Measurements from ENCODE around the gene FOXF1. TPM values are rescaled to one million over a fixed set of nuclear protein-coding genes. Genes with fewer than 3 reads are reported as not detected.
A peak's percentile ranks its signal among the peaks of the same experiment; 100 is the strongest.

Gene FOXF1
- total RNA-seq, 1 experiment from 2014 or later, result not detected

GRCh38 chr16:86509759-86510464, 415 bp upstream of the FOXF1 start:
- CTCF ChIA-PET, result interaction anchor here (0.6 to 1.8 kb wide), 4 partner anchors 18 to 257 kb away, joined by 3 to 9 read pairs (median 4); no protein-coding TSS in a partner anchor
- POLR2A ChIA-PET, result no interaction called here
- Mint-ChIP-seq H3K9me3 (no peaks in the 10 kb centered on the region), H3K4me1 (peaks cover 50% of the 10 kb centered on the region), H3K36me3 (peaks cover 4% of the 10 kb centered on the region), H3K4me3 (peak overlapping the region; percentile 66), H3K27ac (no peak overlapping the region), H3K27me3 (ENCODE audit: low read depth) (peaks cover 96% of the 10 kb centered on the region)
- TF ChIP-seq, protein P1, sequence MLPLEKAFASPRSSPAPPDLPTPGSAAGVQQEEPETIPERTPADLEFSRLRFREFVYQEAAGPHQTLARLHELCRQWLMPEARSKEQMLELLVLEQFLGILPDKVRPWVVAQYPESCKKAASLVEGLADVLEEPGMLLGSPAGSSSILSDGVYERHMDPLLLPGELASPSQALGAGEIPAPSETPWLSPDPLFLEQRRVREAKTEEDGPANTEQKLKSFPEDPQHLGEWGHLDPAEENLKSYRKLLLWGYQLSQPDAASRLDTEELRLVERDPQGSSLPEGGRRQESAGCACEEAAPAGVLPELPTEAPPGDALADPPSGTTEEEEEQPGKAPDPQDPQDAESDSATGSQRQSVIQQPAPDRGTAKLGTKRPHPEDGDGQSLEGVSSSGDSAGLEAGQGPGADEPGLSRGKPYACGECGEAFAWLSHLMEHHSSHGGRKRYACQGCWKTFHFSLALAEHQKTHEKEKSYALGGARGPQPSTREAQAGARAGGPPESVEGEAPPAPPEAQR (CRISPR knock-in tag; IDR thresholded peaks at IDR 0.05), result no peak
- TF ChIP-seq MYBL2 (CRISPR knock-in tag; IDR thresholded peaks at IDR 0.05) (no peak), ZNF232 (CRISPR knock-in tag; IDR thresholded peaks at IDR 0.05) (no peak), ESRRA (CRISPR knock-in tag; IDR thresholded peaks at IDR 0.05; ENCODE audit: borderline replicate concordance) (no peak), NFYB (CRISPR knock-in tag; conservative IDR thresholded peaks at IDR 0.05; ENCODE audit: low read depth) (no peak), MAX (CRISPR knock-in tag; IDR thresholded peaks at IDR 0.05) (no peak), ATF1 (CRISPR knock-in tag; IDR thresholded peaks at IDR 0.05) (no peak), ZNF671 (CRISPR knock-in tag; IDR thresholded peaks at IDR 0.05) (no peak), NR3C1 (CRISPR knock-in tag; conservative IDR thresholded peaks at IDR 0.05; ENCODE audit: low read depth) (no peak), ELF4 (CRISPR knock-in tag; IDR thresholded peaks at IDR 0.05; ENCODE audit: low read depth) (no peak)
- TF ChIP-seq, protein P2, sequence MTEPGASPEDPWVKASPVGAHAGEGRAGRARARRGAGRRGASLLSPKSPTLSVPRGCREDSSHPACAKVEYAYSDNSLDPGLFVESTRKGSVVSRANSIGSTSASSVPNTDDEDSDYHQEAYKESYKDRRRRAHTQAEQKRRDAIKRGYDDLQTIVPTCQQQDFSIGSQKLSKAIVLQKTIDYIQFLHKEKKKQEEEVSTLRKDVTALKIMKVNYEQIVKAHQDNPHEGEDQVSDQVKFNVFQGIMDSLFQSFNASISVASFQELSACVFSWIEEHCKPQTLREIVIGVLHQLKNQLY (CRISPR knock-in tag; IDR thresholded peaks at IDR 0.05), result no peak
- TF ChIP-seq, protein P3, sequence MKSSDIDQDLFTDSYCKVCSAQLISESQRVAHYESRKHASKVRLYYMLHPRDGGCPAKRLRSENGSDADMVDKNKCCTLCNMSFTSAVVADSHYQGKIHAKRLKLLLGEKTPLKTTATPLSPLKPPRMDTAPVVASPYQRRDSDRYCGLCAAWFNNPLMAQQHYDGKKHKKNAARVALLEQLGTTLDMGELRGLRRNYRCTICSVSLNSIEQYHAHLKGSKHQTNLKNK (CRISPR knock-in tag; IDR thresholded peaks at IDR 0.05), result no peak
- ATAC-seq, result peak; percentile 10
- DNase-seq (ENCODE audit: low spot score), result peak; percentile 66

DNA sequence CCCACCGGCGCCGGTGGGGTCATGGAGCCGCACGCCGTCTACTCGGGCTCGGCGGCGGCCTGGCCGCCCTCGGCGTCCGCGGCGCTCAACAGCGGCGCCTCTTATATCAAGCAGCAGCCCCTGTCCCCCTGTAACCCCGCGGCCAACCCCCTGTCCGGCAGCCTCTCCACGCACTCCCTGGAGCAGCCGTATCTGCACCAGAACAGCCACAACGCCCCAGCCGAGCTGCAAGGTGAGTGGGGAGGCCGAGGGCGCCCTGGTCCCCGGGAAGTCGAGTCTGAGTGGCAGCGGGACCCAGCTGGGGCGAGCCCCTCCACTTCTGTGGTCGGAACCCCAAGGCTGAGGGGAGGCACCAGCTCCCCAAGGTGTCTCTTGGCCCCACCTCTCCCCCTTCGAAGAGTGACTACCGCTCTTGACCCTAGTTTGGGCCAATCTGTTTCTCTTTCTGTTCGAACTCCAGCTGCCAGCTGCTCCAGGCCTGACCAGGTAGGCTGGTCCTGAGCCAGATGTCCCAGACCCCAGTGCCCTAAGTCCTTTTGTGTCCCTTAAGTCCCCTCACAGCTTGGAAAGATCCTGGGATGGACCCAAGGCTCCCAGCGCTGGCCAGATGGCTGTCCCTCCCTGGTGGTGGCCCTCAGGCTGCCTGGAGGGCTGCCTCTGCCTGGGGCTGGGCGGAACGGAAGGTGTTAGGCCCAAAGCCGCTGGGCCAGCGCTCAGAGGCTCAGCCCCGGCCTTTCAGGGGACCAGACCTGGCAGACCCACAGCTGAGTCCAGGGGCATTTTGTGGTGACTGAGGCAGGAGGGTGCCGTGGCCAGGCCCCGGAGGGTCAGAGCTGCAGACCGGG, 1.2 kb downstream of the FOXF1 start:
- Mint-ChIP-seq H3K9me3 (no peaks in the 10 kb centered on the region), H3K4me1 (peaks cover 45% of the 10 kb centered on the region), H3K36me3 (peaks cover 6% of the 10 kb centered on the region), H3K27me3 (ENCODE audit: low read depth) (peaks cover 96% of the 10 kb centered on the region), H3K4me3 (peak overlapping the region; percentile 51), H3K27ac (no peak overlapping the region)
- DNase-seq (ENCODE audit: low spot score) (no peak), ATAC-seq (no peak)
- ChIA-PET POLR2A (interaction anchor here (1.0 kb wide), 1 partner anchor 11 kb away, joined by 3 read pairs; no protein-coding TSS in a partner anchor), CTCF (interaction anchor here (0.6 to 2.2 kb wide), 6 partner anchors 17 to 747 kb away, joined by 3 to 9 read pairs (median 4); no protein-coding TSS in a partner anchor)
- TF ChIP-seq FOXP1 (CRISPR knock-in tag; IDR thresholded peaks at IDR 0.05; ENCODE audit: borderline replicate concordance) (no peak), TP53 (CRISPR knock-in tag; IDR thresholded peaks at IDR 0.05) (no peak), MAX (CRISPR knock-in tag; IDR thresholded peaks at IDR 0.05) (no peak), RELA (CRISPR knock-in tag; IDR thresholded peaks at IDR 0.05; ENCODE audit: borderline replicate concordance) (no peak), ZBTB21 (CRISPR knock-in tag; IDR thresholded peaks at IDR 0.05; ENCODE audit: borderline replicate concordance) (no peak), USF1 (CRISPR knock-in tag; IDR thresholded peaks at IDR 0.05) (no peak)
- TF ChIP-seq, protein P4, sequence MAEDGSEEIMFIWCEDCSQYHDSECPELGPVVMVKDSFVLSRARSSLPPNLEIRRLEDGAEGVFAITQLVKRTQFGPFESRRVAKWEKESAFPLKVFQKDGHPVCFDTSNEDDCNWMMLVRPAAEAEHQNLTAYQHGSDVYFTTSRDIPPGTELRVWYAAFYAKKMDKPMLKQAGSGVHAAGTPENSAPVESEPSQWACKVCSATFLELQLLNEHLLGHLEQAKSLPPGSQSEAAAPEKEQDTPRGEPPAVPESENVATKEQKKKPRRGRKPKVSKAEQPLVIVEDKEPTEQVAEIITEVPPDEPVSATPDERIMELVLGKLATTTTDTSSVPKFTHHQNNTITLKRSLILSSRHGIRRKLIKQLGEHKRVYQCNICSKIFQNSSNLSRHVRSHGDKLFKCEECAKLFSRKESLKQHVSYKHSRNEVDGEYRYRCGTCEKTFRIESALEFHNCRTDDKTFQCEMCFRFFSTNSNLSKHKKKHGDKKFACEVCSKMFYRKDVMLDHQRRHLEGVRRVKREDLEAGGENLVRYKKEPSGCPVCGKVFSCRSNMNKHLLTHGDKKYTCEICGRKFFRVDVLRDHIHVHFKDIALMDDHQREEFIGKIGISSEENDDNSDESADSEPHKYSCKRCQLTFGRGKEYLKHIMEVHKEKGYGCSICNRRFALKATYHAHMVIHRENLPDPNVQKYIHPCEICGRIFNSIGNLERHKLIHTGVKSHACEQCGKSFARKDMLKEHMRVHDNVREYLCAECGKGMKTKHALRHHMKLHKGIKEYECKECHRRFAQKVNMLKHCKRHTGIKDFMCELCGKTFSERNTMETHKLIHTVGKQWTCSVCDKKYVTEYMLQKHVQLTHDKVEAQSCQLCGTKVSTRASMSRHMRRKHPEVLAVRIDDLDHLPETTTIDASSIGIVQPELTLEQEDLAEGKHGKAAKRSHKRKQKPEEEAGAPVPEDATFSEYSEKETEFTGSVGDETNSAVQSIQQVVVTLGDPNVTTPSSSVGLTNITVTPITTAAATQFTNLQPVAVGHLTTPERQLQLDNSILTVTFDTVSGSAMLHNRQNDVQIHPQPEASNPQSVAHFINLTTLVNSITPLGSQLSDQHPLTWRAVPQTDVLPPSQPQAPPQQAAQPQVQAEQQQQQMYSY (CRISPR knock-in tag; IDR thresholded peaks at IDR 0.05), result no peak
- TF ChIP-seq, protein P5, sequence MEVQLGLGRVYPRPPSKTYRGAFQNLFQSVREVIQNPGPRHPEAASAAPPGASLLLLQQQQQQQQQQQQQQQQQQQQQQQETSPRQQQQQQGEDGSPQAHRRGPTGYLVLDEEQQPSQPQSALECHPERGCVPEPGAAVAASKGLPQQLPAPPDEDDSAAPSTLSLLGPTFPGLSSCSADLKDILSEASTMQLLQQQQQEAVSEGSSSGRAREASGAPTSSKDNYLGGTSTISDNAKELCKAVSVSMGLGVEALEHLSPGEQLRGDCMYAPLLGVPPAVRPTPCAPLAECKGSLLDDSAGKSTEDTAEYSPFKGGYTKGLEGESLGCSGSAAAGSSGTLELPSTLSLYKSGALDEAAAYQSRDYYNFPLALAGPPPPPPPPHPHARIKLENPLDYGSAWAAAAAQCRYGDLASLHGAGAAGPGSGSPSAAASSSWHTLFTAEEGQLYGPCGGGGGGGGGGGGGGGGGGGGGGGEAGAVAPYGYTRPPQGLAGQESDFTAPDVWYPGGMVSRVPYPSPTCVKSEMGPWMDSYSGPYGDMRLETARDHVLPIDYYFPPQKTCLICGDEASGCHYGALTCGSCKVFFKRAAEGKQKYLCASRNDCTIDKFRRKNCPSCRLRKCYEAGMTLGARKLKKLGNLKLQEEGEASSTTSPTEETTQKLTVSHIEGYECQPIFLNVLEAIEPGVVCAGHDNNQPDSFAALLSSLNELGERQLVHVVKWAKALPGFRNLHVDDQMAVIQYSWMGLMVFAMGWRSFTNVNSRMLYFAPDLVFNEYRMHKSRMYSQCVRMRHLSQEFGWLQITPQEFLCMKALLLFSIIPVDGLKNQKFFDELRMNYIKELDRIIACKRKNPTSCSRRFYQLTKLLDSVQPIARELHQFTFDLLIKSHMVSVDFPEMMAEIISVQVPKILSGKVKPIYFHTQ (CRISPR knock-in tag; IDR thresholded peaks at IDR 0.05), result no peak
- TF ChIP-seq, protein P6, sequence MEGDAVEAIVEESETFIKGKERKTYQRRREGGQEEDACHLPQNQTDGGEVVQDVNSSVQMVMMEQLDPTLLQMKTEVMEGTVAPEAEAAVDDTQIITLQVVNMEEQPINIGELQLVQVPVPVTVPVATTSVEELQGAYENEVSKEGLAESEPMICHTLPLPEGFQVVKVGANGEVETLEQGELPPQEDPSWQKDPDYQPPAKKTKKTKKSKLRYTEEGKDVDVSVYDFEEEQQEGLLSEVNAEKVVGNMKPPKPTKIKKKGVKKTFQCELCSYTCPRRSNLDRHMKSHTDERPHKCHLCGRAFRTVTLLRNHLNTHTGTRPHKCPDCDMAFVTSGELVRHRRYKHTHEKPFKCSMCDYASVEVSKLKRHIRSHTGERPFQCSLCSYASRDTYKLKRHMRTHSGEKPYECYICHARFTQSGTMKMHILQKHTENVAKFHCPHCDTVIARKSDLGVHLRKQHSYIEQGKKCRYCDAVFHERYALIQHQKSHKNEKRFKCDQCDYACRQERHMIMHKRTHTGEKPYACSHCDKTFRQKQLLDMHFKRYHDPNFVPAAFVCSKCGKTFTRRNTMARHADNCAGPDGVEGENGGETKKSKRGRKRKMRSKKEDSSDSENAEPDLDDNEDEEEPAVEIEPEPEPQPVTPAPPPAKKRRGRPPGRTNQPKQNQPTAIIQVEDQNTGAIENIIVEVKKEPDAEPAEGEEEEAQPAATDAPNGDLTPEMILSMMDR (IDR thresholded peaks at IDR 0.05), result no peak

All from WTC11 (cell line).